ENCODE data around the gene CRTC1. TPM values are rescaled to one million over a fixed set of nuclear protein-coding genes. Genes with fewer than 3 reads are reported as not detected.
"Not testable (repeated sequence)": the region's sequence is repeated elsewhere in the genome, so short reads cannot be mapped to it uniquely, and the experiment has no call there.

The CRTC1 gene
- total RNA-seq, 4 donors from 2014 or later, result 1.8 to 3.6 (median 2.1) TPM

GRCh38 chr19:18726846-18727245 is 43.4 kb downstream of the CRTC1 start:
- Histone ChIP-seq H3K36me3 (no peaks in the 10 kb centered on the region), H3K27ac (no peak overlapping the region), H3K4me1 (peaks cover 7 to 12% (median 7%) of the 10 kb centered on the region in 3 donors), H3K9me3 (no peaks in the 10 kb centered on the region), H3K4me3 (no peak overlapping the region), H3K27me3 (no peaks in the 10 kb centered on the region)
- 84 to 85% methylated on average over 3 to 6 of the region's 6 CpGs for WGBS, 2 donors
- no peak for TF ChIP-seq POLR2A (IDR thresholded peaks at IDR 0.05)
- TF ChIP-seq, protein P1, sequence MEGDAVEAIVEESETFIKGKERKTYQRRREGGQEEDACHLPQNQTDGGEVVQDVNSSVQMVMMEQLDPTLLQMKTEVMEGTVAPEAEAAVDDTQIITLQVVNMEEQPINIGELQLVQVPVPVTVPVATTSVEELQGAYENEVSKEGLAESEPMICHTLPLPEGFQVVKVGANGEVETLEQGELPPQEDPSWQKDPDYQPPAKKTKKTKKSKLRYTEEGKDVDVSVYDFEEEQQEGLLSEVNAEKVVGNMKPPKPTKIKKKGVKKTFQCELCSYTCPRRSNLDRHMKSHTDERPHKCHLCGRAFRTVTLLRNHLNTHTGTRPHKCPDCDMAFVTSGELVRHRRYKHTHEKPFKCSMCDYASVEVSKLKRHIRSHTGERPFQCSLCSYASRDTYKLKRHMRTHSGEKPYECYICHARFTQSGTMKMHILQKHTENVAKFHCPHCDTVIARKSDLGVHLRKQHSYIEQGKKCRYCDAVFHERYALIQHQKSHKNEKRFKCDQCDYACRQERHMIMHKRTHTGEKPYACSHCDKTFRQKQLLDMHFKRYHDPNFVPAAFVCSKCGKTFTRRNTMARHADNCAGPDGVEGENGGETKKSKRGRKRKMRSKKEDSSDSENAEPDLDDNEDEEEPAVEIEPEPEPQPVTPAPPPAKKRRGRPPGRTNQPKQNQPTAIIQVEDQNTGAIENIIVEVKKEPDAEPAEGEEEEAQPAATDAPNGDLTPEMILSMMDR (IDR thresholded peaks at IDR 0.05), result no peak
- intact Hi-C loops (cut with DNase I), result no loop called here
- no peak for DNase-seq

DNA sequence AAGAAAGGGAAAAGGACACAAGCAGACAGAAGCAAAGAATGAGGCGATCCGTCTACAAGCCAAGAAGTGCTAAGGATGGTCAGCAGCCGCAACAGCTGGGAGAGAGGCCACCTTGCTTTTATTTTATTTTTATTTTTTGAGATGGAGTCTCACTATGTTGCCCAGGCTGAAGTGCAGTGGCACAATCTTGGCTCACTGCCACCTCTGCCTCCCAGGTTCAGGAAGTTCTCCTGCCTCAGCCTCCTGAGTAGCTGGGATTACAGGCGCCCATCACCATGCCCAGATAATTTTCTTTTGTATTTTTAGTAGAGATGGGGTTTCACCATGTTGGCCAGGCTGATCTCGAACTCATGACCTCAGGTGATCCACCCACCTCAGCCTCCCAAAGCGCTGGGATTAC is 44.1 kb downstream of the CRTC1 start:
- H3K4me3 ChIP-seq; H3K27ac ChIP-seq; H3K36me3 ChIP-seq; H3K27me3 ChIP-seq; intact Hi-C loops (cut with DNase I); H3K9me3 ChIP-seq; DNase-seq: not testable (repeated sequence)
- 96 to 97% methylated on average over 4 to 6 of the region's 6 CpGs for WGBS, 2 donors
- H3K4me1 ChIP-seq, result peaks cover 7 to 12% (median 7%) of the 10 kb centered on the region in 3 donors

DNA sequence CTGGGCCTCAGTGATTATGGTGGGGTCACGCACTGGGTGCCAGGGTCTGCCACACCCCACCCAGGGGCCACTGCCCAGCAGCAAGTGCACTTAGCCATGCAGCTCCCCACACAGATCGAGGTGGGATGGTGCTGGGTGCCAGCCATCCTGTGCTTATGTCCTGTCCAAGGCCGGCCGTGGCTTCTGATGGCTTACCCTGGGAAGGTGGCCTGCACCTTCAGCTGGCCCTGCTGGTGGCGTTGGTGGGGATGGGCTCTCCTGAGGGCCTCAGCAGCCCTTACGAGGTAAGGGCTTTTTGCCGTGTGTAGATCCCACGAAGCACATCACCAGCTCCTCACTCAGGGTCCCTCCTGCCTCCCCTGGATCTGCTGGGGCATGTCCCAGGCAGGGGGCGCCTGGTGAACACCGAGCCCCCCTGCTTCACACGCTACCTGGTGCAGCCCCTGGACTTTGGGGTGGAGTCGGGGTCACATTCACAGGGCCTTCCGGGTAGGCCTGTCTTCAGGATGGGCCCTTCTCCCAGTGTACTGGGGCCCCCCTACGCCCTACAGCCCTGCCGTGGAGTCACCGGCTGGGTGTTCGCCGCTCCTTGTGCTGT is 46.6 kb downstream of the CRTC1 start:
- Histone ChIP-seq H3K36me3 (no peaks in the 10 kb centered on the region), H3K4me1 (peaks cover 5 to 21% (median 8%) of the 10 kb centered on the region in 3 donors), H3K27me3 (no peaks in the 10 kb centered on the region), H3K4me3 (no peak overlapping the region), H3K9me3 (no peaks in the 10 kb centered on the region), H3K27ac (no peak overlapping the region)
- WGBS, 2 donors, result 97 to 100% methylated on average over 2 to 6 of the region's 18 CpGs
- intact Hi-C loops (cut with DNase I), result no loop called here
- no peak for DNase-seq
- TF ChIP-seq POLR2A (IDR thresholded peaks at IDR 0.05), result no peak
- TF ChIP-seq, protein P1 (IDR thresholded peaks at IDR 0.05), result no peak

DNA sequence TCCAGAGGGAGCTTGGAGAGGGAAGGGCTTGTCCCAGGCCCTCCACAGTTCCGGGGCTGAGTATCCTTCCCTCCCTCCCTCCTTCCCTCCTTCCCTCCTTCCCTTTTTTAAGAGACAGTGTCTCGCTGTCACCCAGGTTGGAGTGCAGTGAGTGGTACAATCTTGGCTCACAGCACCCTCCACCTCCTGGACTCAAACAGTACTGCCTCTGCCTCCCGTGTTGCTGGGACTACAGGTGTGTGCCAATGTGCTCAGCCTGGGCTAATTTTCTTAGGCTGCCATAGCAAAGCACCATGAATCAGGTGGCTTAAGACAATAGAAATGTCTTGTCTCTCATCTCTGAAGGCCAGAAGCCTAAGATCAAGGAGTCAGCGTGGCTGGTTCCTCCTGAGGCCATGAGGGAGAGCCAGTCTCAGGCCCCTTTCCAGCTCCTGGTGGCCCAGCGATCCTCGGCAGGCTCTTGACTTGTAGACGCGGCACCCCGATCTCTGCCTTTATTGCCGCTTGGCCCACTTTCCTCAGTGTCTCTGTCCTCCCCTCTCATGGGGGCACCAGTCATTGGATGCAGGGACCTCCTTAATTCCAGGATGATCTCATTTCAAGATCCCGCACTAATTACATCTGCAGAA is 47.5 kb downstream of the CRTC1 start:
- no peaks in the 10 kb centered on the region for H3K36me3 ChIP-seq
- H3K27me3 ChIP-seq, result no peaks in the 10 kb centered on the region
- intact Hi-C loops (cut with DNase I), result no loop called here
- H3K27ac ChIP-seq, result no peak overlapping the region
- DNase-seq, result no peak
- H3K4me1 ChIP-seq, result peaks cover 0 to 12% (median 3%) of the 10 kb centered on the region in 3 donors
- no peak for TF ChIP-seq POLR2A (IDR thresholded peaks at IDR 0.05)
- TF ChIP-seq, protein P1 (IDR thresholded peaks at IDR 0.05), result peak in 1 of 6 experiments; percentile 9
- WGBS, 2 donors, result 95 to 96% methylated on average over 10 to 11 of the region's 11 CpGs
- H3K9me3 ChIP-seq, result no peaks in the 10 kb centered on the region
- H3K4me3 ChIP-seq, result no peak overlapping the region

DNA sequence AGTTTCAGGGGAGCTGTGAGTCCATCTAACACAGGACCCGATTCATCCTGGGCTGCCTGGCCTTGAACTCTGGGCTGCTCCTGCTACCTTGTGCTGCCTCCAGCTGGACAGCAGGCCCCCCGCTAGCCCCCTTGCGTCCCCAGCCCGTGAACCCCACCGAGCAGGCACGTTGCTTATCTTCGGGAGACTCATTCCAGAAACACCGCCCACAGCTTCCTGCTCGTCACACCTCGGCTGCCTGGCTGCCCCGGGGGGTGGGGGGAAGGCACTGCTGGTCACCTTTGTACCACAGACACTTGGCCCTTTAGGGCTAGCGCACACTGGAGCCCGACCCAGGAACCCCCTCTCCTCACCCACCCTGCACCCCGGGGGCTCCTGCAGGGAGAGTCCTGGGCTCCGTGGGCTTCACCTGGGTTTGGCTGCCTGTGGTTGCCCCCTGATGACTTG is 48.1 kb downstream of the CRTC1 start:
- TF ChIP-seq, protein P1 (IDR thresholded peaks at IDR 0.05), result no peak
- no peak for TF ChIP-seq POLR2A (IDR thresholded peaks at IDR 0.05)
- 94 to 100% methylated on average over 1 to 3 of the region's 15 CpGs for WGBS, 2 donors
- Histone ChIP-seq H3K36me3 (no peaks in the 10 kb centered on the region), H3K9me3 (no peaks in the 10 kb centered on the region), H3K27me3 (no peaks in the 10 kb centered on the region), H3K4me3 (no peak overlapping the region), H3K4me1 (peaks cover 0 to 15% (median 3%) of the 10 kb centered on the region in 3 donors), H3K27ac (no peak overlapping the region)
- intact Hi-C loops (cut with DNase I), result no loop called here
- DNase-seq, result no peak
